Measurements from ENCODE around the gene RAPGEF2. TPM values are rescaled to one million over a fixed set of nuclear protein-coding genes. Genes with fewer than 3 reads are reported as not detected.
"Not testable (repeated sequence)": the region's sequence is repeated elsewhere in the genome, so short reads cannot be mapped to it uniquely, and the experiment has no call there.

Gene RAPGEF2, protein sequence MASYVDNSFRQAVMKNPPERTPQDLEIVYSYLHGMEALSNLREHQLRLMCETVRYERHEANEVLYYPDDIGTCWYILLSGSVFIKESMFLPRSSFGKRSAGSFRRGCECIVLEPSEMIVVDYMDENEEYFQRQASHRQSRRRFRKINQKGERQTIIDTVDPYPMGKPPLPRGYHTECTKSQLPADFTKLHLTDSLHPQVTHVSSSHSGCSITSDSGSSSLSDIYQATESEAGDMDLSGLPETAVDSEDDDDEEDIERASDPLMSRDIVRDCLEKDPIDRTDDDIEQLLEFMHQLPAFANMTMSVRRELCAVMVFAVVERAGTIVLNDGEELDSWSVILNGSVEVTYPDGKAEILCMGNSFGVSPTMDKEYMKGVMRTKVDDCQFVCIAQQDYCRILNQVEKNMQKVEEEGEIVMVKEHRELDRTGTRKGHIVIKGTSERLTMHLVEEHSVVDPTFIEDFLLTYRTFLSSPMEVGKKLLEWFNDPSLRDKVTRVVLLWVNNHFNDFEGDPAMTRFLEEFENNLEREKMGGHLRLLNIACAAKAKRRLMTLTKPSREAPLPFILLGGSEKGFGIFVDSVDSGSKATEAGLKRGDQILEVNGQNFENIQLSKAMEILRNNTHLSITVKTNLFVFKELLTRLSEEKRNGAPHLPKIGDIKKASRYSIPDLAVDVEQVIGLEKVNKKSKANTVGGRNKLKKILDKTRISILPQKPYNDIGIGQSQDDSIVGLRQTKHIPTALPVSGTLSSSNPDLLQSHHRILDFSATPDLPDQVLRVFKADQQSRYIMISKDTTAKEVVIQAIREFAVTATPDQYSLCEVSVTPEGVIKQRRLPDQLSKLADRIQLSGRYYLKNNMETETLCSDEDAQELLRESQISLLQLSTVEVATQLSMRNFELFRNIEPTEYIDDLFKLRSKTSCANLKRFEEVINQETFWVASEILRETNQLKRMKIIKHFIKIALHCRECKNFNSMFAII (N-terminal part only)
- 10 to 100 TPM; 22.8 to 25.1 TPM for total RNA-seq

DNA sequence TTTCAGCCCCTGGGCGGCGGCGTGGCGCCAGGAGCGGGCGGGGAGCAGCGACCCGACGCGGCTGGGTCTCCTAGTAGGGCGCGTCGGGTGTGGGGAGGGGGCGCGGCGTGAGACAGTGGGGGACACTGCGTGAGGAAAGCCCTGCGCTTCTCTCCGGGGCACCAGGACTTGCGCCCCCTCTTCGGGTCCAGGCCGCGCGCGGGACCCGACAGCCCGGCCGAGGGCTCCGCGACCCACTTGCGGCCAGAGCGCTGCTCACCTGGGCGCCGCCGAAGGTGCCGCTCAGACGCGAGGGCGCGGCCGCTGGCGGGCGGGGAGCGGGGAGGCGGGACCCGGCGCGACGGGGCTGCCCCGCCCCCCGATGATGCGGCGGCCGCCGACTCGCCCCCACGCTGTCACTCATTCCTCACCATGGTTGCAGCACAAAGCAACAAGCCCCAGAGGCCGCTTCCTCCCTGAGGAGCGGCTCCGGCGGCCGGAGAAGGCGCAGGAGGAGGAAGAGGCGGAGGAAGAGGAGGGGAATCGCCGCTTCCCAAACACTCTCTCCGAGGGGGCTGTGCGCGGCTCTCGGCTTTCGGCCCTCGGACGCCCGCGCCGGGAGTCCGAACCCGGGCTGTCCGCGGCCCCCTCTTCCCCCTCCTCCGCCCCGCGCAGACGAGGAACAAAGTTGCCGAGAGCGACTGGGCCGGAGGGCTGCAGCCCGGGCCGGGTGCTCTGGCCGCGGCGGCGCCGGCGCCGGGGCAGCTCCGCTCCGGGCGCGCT, at the start of gene RAPGEF2:
Gene RAPGEF2 (plus strand): TSS at position 458 of the 762 bp plus-strand sequence. CDS start 1,084 bp downstream, outside the sequence.
- ATAC-seq (replicated peaks): peak; percentile 89
- Mint-ChIP-seq H3K27ac (peak within 1 kb of the TSS; percentile 68), H3K27me3 (no peaks in the 10 kb centered on the region), H3K9me3 (no peaks in the 10 kb centered on the region), H3K4me3 (peak within 1 kb of the TSS; percentile 86), H3K4me1 (peaks cover 45% of the 10 kb centered on the region), H3K36me3 (ENCODE audit: low read depth) (peaks cover 20% of the 10 kb centered on the region)

DNA sequence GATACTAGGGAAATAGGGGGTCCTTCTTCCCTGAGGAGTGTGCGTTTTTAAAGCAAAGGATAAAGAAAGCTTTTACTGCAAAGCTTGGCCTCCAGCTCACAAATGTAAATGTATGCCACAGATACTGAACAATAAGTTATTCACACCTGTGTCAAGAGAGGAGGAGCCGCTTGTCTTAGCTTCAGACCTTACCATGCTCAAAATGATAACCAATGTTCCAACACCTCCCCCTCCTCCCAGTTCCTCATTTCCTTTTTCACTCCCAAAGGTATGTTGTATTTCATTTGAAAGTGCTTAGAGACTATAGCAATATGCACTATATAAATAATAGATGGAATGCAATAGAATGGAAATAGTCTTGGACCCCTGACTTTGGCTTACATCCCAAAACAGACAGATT, 47.0 kb upstream of the RAPGEF2 start:
- Mint-ChIP-seq H3K36me3 (ENCODE audit: low read depth) (no peaks in the 10 kb centered on the region), H3K4me1 (peaks cover 4% of the 10 kb centered on the region), H3K4me3 (no peak overlapping the region), H3K27me3 (peaks cover 13% of the 10 kb centered on the region), H3K27ac (no peak overlapping the region), H3K9me3 (no peaks in the 10 kb centered on the region)
- ATAC-seq (replicated peaks): no peak

DNA sequence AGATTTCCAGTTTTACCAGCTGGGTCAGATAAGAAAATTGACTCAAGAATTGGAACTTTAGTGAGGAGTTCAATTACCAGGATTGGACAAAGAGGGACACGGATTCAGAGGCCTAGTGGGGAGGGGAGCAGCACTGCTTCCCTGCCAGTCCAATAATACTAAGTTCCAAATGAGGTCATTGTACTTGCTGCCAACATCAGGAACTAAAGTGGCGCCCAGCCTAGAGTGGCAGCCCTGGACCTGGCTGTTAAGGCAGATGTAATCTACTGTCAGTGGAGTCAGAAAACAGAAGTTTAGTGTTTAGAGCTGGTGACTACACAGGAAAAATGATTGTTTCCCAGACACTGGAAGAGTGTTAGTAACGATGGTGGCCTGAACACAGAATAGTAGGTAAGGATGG, 42.7 kb upstream of the RAPGEF2 start:
- Mint-ChIP-seq H3K9me3 (no peaks in the 10 kb centered on the region), H3K36me3 (ENCODE audit: low read depth) (no peaks in the 10 kb centered on the region), H3K4me3 (no peak overlapping the region), H3K27me3 (no peaks in the 10 kb centered on the region), H3K27ac (no peak overlapping the region), H3K4me1 (no peaks in the 10 kb centered on the region)
- no peak for ATAC-seq (replicated peaks)

DNA sequence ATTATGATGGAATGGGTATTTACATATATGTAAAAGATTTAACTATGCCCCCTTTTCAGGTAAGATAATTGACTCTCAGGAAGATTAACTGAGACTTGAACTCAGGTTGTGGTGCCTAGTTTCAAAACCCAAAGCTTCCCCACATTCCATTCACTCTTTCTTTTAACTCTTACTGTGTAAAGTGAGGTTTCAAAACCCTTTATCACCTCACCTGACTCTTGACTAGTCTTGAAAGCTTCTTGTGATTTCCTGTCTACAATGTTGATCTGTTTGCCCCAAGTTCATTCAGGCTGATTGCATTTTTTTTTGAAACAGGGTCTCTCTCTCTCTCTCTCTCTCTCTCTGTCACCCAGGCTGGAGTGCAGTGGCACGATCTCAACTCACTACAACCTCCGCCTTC, 40.5 kb upstream of the RAPGEF2 start:
- Mint-ChIP-seq H3K4me1 (no peaks in the 10 kb centered on the region), H3K27me3 (no peaks in the 10 kb centered on the region), H3K4me3 (no peak overlapping the region), H3K9me3 (no peaks in the 10 kb centered on the region), H3K36me3 (ENCODE audit: low read depth) (no peaks in the 10 kb centered on the region), H3K27ac (no peak overlapping the region)
- ATAC-seq (replicated peaks): no peak

DNA sequence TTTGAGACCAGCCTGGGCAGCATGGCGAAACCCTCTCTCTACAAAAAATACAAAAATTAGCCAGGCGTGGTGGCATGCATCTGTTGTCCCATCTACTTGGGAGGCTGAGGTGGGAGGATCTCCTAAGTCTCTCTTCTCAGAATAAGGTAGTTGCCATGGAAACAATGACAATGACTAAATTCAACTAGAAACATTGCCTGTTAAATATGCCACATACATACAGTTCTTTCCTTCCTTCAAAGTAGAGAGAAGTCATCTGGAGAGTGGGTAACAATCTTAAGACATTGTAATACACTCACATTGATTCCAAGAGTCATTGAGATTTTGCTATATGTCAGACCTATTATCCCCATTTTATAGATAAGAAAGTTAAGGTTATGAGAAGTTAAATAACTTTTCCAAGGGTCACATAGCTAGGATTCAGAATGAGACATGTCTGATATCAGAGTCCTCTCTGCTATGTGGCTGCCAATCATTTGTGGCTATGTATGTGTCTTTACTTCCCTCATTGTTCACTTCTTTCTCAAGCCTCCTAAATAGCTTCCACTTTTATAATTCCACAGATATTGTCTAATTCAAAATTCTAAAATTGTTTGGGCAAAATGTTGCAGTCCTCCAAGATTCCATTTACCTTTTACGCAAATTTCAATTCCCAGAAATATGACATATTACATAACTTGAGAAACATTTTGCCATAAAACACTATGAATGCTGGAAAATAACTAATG, 37.2 kb upstream of the RAPGEF2 start:
- H3K4me3 Mint-ChIP-seq: no peak overlapping the region
- no peaks in the 10 kb centered on the region for H3K4me1 Mint-ChIP-seq
- ATAC-seq (replicated peaks): no peak
- no peaks in the 10 kb centered on the region for H3K36me3 Mint-ChIP-seq (ENCODE audit: low read depth)
- H3K27ac Mint-ChIP-seq: no peak overlapping the region
- H3K27me3 Mint-ChIP-seq: no peaks in the 10 kb centered on the region
- H3K9me3 Mint-ChIP-seq: no peaks in the 10 kb centered on the region

DNA sequence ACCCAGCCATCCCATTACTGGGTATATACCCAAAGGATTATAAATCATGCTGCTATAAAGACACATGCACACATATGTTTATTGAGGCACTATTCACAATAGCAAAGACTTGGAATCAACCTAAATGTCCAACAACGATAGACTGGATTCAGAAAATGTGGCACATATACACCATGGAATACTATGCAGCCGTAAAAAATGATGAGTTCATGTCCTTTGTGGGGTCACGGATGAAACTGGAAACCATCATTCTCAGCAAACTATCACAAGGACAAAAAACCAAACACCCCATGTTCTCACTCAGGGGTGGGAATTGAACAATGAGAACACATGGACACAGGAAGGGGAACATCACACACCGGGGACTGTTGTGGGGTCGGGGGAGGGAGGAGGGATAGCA, 34.7 kb upstream of the RAPGEF2 start:
- not testable (repeated sequence) for ATAC-seq (replicated peaks); H3K4me3 Mint-ChIP-seq; H3K4me1 Mint-ChIP-seq; H3K9me3 Mint-ChIP-seq; H3K27ac Mint-ChIP-seq; H3K36me3 Mint-ChIP-seq (ENCODE audit: low read depth); H3K27me3 Mint-ChIP-seq

DNA sequence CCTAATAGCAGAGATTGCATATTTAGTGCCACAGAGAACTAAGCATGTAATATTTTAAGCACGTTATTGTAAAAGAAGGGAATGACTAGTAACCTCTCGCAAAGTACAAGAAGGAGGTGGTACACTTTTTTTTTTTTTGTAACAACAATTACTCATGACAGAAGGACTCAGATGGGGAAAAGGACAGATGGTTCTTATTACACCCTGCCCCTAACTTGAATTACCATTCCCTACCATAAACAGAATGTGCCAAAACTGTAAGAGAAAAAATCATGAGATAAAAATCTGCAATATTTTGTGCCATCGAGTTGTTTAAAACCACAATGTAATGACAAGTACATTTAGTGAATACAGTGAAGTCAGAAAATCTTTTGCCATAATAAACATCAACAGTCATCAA, 33.0 kb upstream of the RAPGEF2 start:
- Mint-ChIP-seq H3K4me1 (peaks cover 7% of the 10 kb centered on the region), H3K36me3 (ENCODE audit: low read depth) (no peaks in the 10 kb centered on the region), H3K9me3 (no peaks in the 10 kb centered on the region), H3K4me3 (no peak overlapping the region), H3K27ac (no peak overlapping the region), H3K27me3 (no peaks in the 10 kb centered on the region)
- ATAC-seq (replicated peaks): no peak

DNA sequence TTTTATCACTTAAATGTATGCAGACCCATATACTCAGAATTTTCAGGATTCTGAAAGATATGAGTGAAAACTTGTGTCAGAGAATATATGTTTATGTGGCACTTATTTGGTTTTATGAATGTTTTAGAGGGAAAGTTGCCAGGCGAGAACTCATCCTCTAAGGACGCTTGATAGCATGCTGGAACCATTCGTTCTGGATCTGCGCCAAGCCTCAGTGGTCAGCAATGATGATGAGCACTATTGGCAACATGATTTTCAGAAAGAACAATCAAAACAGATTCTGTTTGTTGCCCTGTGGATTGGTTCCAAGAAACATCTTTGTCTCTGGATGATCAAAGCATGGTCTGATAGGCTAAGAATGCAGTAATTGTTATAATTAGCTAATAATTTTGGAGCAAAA, 32.1 kb upstream of the RAPGEF2 start:
- no peaks in the 10 kb centered on the region for H3K27me3 Mint-ChIP-seq
- H3K27ac Mint-ChIP-seq: no peak overlapping the region
- no peaks in the 10 kb centered on the region for H3K36me3 Mint-ChIP-seq (ENCODE audit: low read depth)
- no peaks in the 10 kb centered on the region for H3K9me3 Mint-ChIP-seq
- no peak for ATAC-seq (replicated peaks)
- no peak overlapping the region for H3K4me3 Mint-ChIP-seq
- H3K4me1 Mint-ChIP-seq: peaks cover 7% of the 10 kb centered on the region

DNA sequence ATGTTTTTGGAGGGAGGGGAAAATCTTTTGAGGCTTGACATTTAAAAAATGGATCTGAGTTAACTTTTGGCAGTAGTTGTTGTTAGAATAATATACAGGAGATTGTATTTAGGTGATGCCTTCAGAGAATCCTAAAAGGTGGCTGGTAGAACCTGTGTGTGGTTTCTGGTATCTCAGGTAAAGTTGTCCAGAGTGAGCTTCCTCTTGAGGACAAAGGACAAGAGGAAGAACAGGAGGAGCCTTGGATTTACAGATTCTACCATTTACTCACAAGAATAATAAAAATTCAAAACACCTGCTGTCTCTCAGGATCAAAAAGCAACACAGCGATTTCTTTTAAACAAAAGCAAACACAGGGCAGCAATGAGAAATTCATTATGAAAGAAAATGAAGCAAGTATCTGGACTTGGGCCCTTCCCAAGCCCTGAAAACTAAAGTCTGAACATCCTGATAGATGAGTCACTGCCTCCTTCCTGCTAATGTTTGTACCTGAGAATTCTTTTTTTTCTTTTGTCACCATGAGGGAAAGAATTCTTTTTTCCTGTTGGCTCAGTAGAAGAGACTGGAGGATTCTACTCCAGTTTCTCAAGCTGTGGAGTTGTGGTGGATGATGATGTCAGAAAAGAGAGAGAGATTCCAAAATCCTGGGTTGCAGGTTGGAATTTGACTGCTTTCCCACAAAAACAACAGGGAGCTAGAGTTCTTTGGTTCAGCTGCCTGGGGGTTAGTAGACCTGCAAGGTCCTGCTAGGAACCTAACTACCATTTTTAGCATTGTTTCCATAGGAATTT, 31.5 kb upstream of the RAPGEF2 start:
- Mint-ChIP-seq H3K36me3 (ENCODE audit: low read depth) (no peaks in the 10 kb centered on the region), H3K27me3 (no peaks in the 10 kb centered on the region), H3K4me1 (peaks cover 7% of the 10 kb centered on the region), H3K4me3 (no peak overlapping the region), H3K9me3 (no peaks in the 10 kb centered on the region), H3K27ac (no peak overlapping the region)
- peak; percentile 28 for ATAC-seq (replicated peaks)

DNA sequence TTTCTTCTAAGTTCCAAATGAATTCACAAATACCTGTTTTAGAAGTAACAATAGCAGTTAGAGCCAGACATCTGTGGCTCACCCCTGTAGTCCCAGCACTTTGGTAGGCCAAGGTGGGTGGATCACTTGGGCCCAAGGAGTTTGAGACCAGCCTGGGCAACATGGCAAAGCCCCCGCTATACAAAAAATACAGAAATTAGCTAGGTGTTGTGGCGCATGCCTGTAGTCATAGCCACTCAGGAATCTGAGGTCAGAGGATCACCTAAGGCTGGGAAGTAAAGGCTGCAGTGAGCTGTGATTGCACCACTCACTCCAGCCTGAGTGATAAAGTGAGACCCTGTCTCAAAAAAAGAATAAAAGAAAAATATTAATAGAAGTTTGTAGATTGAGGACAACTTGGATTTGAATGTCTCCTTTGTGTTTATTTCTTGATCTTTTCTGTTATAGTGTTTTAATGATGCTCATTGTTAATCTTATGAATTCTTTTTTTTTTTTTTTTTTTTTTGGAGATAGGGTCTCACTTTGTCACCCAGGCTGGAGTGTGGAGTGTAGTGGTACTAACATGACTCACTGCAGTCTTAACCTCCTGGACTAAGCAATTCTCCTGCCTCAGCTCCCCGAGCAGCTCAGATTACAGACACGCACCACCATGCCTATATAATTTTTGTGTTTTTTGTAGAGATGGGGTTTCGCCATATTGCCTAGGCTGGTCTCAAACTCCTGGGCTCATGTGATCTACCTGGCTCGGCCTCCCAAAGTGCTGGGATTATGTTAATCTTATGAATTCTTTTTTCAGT, 30.7 kb upstream of the RAPGEF2 start:
- Mint-ChIP-seq H3K27ac (no peak overlapping the region), H3K36me3 (ENCODE audit: low read depth) (no peaks in the 10 kb centered on the region), H3K9me3 (no peaks in the 10 kb centered on the region), H3K4me1 (peaks cover 7% of the 10 kb centered on the region), H3K4me3 (no peak overlapping the region), H3K27me3 (no peaks in the 10 kb centered on the region)
- no peak for ATAC-seq (replicated peaks)

DNA sequence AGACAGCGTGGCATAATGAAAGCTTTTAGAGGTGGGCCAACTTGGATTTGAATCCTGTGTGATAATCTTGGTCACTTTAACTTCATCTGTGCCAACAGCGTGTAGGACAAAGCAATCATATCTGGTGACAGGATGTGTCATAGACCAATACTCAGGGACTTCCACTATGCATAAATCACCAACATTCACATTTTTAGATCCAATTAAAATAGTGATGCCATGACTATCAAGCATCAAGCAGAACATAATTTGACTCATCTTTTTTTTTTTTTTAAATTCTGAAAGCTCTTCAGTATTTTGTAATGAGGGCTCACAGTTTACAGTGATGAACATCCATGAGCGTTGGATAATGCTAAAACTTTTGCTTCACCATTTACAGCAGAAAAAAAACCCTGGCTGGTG, 27.3 kb upstream of the RAPGEF2 start:
- peaks cover 14% of the 10 kb centered on the region for H3K4me1 Mint-ChIP-seq
- no peaks in the 10 kb centered on the region for H3K27me3 Mint-ChIP-seq
- H3K27ac Mint-ChIP-seq: no peak overlapping the region
- no peaks in the 10 kb centered on the region for H3K36me3 Mint-ChIP-seq (ENCODE audit: low read depth)
- H3K4me3 Mint-ChIP-seq: no peak overlapping the region
- no peak for ATAC-seq (replicated peaks)
- H3K9me3 Mint-ChIP-seq: no peaks in the 10 kb centered on the region

DNA sequence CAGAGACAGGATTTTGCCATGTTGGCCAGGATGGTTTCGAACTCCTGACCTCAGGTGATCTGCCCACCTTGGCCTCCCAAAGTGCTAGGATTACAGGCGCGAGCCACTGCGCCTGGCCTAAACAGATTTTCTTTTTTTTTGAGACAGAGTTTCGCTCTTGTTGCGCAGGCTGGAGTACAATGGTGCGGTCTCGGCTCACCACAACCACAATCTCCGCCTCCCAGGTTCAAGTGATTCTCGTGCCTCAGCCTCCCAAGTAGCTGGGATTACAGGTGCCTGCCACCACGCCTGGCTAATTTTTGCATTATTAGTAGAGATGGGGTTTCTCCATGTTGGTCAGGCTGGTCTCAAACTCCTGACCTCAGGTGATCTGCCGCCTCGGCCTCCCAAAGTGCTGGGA, 25.9 kb upstream of the RAPGEF2 start:
- peak overlapping the region; percentile 9 for H3K4me3 Mint-ChIP-seq
- peak; percentile 42 for ATAC-seq (replicated peaks)
- H3K27me3 Mint-ChIP-seq; H3K36me3 Mint-ChIP-seq (ENCODE audit: low read depth); H3K9me3 Mint-ChIP-seq; H3K4me1 Mint-ChIP-seq; H3K27ac Mint-ChIP-seq: not testable (repeated sequence)

Measured in activated T-helper 17 cell treated with anti-CD3 and anti-CD28 coated beads, Interleukin-2, amount 50 U/mL, for 72 hours (primary cell).